GM18502 (cell line): ENCODE data around the gene CAMTA1.

ENCODE experiments used
- ATAC-seq: cut with Tn5 transposase; IDR thresholded peaks from one replicate; pipeline ENCODE4 v1.9.1; 2021; ENCODE audit warnings: mild to moderate bottlenecking; ENCODE audit not compliant: unreplicated experiment, poor library complexity

The CAMTA1 gene

GRCh38 chr1:7560128-7560527 lies 774.9 kb downstream of the CAMTA1 start:
- ATAC-seq, result no peak

GRCh38 chr1:7560601-7561181 lies 775.4 kb downstream of the CAMTA1 start:
- no peak for ATAC-seq

- no peak for ATAC-seq
These were observed 776.2 kb downstream of the CAMTA1 start for GRCh38 chr1:7561331-7561921.

GRCh38 chr1:7561936-7562728 lies 776.9 kb downstream of the CAMTA1 start:
- ATAC-seq, result no peak

GRCh38 chr1:7562729-7563605 lies 777.7 kb downstream of the CAMTA1 start:
- no peak for ATAC-seq

DNA sequence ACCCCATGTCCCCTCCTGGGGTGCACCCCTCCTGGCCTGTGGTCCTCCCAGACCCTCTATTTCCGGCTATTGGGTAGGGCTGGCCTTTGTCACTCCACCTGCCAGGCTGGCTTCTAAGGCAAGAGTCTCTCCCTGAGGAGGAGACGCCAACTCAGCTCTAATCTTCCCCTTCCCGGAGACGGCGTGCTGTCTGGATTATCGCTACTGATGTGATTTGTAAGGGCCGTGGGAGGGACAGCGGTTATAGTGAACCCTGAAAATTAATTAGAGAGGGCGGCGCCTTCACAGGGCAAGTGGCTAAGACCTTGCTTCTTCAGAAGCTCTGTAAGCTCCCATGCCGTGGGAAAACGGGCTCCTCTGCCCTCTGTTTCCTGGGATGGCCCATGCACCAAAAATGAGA lies 778.9 kb downstream of the CAMTA1 start:
- ATAC-seq, result no peak

GRCh38 chr1:7565099-7565750 lies 780.0 kb downstream of the CAMTA1 start:
- no peak for ATAC-seq

DNA sequence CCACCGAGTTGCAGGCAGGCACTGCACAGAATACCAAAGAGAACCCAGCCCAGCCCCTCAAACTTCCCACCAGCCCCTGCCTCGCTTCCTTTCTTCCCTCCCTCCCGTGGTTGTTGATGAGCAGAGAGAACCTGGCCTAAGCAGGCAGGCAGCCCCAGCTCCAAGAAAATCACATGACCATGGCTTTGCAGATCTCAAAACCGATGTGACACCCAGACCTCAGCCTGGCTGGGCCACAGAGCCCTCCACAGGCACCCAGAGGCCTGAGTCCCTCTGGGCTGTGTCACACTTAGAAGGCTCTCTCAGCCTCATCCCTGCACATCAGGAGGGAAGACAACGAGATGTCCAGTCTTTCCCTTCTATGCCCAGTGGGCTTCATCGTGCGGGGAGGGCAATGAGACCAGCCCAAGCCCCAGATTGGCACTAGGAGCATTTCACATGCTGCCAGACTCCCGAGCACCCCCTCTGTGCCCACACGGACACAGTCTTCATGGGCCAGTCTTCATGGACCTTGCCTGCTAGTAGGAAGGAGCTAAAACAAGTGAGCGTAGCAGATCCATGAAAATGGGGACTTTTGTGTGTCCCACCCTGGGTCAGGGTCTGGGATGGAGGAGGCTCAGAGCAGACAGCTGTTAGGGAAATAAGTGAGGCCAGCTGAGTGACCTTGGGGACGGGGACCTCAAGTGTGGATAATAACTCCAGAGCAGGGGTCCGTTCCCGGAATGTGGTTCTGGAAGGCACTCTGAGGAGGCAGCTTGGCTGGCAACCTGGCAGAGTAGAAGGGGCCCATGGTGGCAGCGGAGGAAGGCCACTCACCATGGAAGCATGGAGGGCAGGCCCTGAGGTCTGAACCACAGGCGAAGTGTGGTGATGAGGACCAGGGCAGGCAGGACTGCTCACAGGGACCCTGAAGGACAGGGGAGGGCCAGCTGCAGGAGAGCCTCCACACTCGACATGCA lies 781.4 kb downstream of the CAMTA1 start:
- no peak for ATAC-seq

GRCh38 chr1:7567376-7567775 lies 782.1 kb downstream of the CAMTA1 start:
- no peak for ATAC-seq

- ATAC-seq, result no peak
These were observed 782.8 kb downstream of the CAMTA1 start for GRCh38 chr1:7568053-7568452.

- ATAC-seq, result no peak
These were observed 783.8 kb downstream of the CAMTA1 start for GRCh38 chr1:7568901-7569524.

- no peak for ATAC-seq
These were observed 785.1 kb downstream of the CAMTA1 start for GRCh38 chr1:7570311-7570710.

DNA sequence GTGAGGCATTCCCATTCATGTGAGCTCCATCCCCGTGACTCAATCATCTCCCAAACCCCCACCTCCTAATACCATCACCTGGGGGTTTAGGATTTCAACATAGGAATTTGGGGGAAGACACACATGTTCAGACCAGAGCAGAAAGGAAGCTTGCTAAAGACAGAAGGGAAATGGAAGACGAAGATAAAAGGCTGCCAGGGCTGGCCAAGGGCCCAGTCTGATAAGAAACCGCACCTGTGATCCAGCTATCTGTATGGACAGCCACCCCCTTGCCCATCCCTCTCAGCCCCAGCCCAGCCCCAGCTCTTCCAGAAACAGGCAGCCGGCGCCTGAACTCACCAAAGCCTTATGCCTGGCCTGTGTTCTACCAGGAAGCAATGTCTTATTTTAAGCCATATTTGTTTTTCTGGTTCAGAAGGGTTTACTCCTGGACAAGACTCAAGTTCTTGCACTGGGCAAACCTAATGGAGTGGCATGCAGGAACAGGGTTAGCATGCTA lies 787.4 kb downstream of the CAMTA1 start:
- ATAC-seq, result no peak

GRCh38 chr1:7573481-7573880 lies 788.2 kb downstream of the CAMTA1 start:
- ATAC-seq, result no peak

DNA sequence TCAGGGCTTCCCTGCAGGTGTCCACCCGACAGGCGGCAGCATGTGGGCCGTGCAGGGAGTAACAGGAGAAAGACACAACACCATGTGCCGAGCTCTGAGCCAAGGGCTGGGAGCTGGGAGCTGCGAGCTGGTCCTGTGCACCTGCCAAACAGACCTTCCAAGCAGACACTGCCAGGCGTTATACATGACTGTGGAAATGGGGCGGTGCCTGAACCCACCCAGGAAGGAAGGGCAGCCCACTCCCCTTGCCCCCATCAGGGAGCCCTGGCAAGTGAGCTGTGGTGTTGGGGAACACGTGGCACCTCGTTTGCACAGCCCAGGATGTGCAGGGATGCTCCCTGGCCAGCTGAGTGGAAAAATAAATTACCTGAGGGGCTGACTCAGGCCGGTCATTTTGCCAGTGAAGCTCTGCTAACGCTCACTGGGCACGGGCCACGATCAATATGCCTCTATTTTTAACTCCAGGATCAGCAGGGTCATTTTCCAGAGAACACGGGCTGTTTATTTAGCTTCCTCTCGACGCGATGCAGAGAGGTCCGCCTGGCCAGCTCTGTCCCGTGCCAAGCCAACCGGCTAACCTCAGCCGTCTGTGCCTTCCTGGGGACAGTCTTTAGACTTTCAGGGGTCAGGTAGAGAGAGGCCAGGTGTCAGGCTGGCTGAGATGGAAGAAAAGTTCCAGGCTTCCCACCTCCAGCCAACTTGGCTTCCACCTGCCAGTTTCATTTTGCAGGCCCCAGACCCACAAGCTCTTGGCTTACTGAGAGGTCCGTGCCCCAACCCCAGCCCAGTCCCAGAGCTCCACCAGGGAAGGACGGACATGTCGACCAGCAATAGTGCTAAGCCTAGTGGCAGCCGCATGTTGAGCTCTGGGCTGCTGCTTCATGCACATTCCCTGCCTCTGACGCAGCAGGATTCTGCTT lies 789.1 kb downstream of the CAMTA1 start:
- ATAC-seq, result no peak

GRCh38 chr1:7575041-7575400 lies 789.8 kb downstream of the CAMTA1 start:
- ATAC-seq, result no peak

GRCh38 chr1:7576946-7577657 lies 791.8 kb downstream of the CAMTA1 start:
- ATAC-seq, result no peak
